ENCODE measurements around the gene TOB2. TPM values are rescaled to one million over a fixed set of nuclear protein-coding genes. Genes with fewer than 3 reads are reported as not detected.

The TOB2 gene
- polyA plus RNA-seq, 1 experiment: 24.3 TPM

DNA sequence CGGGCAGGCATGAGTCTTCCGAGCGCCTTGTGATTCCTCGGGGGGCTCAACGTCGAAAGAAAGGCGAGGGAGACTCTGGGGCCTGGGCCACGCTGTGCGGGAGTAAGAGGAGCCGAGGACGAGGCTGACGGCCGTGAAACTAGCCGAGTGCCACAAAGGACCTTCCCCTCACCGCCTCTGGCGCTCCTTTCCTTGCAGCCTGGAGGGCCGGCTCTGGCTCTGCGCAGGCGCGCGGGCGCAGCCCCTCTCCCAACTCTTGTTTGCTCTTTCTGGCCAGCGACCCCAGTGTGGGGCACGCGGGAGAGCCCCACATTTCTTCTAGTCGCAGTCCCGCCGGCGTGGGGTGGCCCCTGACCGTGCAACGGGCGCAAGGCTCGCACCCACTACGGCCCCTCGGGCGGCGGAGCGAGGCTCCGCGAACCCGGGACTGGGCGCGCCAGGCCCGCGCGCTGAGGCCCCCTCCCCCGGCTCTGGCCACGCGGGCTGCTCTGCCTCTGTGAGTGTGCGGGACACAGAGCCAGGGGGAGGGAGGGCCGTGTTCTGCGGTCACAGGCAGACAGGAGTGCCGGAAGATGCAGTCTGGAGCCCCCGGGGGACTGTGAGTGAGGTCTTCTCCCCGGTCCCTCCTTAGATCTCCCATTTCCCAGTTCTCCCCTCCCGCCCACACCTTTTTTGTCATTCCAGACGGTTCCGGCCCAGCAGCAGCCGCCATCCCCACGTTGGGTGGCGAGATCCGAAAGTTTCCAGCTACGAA lies 1.0 kb upstream of the TOB2 start:
- H3K36me3 ChIP-seq (ENCODE audit: control insufficient read depth, insufficient read depth, low read length): peaks cover 2% of the 10 kb centered on the region
- no peaks in the 10 kb centered on the region for H3K27me3 ChIP-seq (ENCODE audit: control insufficient read depth, insufficient read depth, low read length)
- TF ChIP-seq, protein P1, sequence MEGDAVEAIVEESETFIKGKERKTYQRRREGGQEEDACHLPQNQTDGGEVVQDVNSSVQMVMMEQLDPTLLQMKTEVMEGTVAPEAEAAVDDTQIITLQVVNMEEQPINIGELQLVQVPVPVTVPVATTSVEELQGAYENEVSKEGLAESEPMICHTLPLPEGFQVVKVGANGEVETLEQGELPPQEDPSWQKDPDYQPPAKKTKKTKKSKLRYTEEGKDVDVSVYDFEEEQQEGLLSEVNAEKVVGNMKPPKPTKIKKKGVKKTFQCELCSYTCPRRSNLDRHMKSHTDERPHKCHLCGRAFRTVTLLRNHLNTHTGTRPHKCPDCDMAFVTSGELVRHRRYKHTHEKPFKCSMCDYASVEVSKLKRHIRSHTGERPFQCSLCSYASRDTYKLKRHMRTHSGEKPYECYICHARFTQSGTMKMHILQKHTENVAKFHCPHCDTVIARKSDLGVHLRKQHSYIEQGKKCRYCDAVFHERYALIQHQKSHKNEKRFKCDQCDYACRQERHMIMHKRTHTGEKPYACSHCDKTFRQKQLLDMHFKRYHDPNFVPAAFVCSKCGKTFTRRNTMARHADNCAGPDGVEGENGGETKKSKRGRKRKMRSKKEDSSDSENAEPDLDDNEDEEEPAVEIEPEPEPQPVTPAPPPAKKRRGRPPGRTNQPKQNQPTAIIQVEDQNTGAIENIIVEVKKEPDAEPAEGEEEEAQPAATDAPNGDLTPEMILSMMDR (IDR thresholded peaks at IDR 0.05; ENCODE audit: insufficient read depth, low read depth, low read length): no peak
- ChIA-PET POLR2A (interaction anchor here (0.9 kb wide), 1 partner anchor 21 kb away, joined by 5 read pairs; the partner anchor contains the start of genes ACO2 and PHF5A), CTCF (interaction anchor here (0.6 to 3.6 kb wide), 5 partner anchors 13 to 160 kb away, joined by 3 to 29 read pairs (median 4); no protein-coding TSS in a partner anchor)
- no peak for DNase-seq (ENCODE audit: low read depth)
- peak overlapping the region; percentile 98 for H3K4me3 ChIP-seq (ENCODE audit: low read depth, low read length)

DNA sequence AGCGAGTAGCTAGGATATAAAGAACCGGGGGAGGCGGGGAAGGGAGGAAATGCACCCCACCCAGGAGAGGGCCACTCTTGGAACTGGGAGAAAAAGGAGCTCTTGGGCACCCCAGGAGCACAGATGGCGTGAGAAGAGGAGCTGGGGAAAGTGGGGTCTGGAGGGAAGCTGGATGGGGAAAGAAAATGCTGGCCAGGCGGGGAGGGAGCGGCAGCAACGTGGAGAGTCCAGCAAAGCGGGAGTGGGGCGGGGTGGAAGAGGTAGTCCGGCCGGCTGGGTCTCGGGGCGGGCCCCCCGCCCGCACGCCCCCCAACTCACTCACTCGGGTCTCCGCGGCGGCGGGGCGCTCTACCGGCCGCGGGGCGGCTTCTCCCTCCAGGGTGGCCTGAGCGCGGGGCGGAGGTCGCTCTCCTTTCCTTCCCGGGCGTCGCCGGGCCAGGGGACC lies 522 bp downstream of the TOB2 start:
- ChIA-PET POLR2A (interaction anchor here (0.6 to 1.0 kb wide), 4 partner anchors 16 to 144 kb away, joined by 3 read pairs; partner anchors contain the start of genes PHF5A and PMM1), CTCF (interaction anchor here (2.1 to 3.6 kb wide), 2 partner anchors 43 to 81 kb away, joined by 6 to 29 read pairs; no protein-coding TSS in a partner anchor)
- DNase-seq (ENCODE audit: low read depth): no peak
- Histone ChIP-seq H3K27me3 (ENCODE audit: control insufficient read depth, insufficient read depth, low read length) (no peaks in the 10 kb centered on the region), H3K4me3 (ENCODE audit: low read depth, low read length) (peak overlapping the region; percentile 98), H3K36me3 (ENCODE audit: control insufficient read depth, insufficient read depth, low read length) (peaks cover 2% of the 10 kb centered on the region)
- TF ChIP-seq, protein P1 (IDR thresholded peaks at IDR 0.05; ENCODE audit: insufficient read depth, low read depth, low read length): no peak

GRCh38 chr22:41445129-41446056 lies 1.2 kb downstream of the TOB2 start:
- POLR2A ChIA-PET: no interaction called here
- DNase-seq (ENCODE audit: low read depth): no peak
- Histone ChIP-seq H3K4me3 (ENCODE audit: low read depth, low read length) (peak overlapping the region; percentile 98), H3K36me3 (ENCODE audit: control insufficient read depth, insufficient read depth, low read length) (peaks cover 2% of the 10 kb centered on the region), H3K27me3 (ENCODE audit: control insufficient read depth, insufficient read depth, low read length) (no peaks in the 10 kb centered on the region)
- CTCF ChIA-PET: interaction anchor here (1.0 to 3.6 kb wide), 4 partner anchors 42 to 81 kb away, joined by 3 to 29 read pairs (median 8); no protein-coding TSS in a partner anchor
- TF ChIP-seq, protein P1 (IDR thresholded peaks at IDR 0.05; ENCODE audit: insufficient read depth, low read depth, low read length): no peak

- POLR2A ChIA-PET: no interaction called here
- CTCF ChIA-PET: interaction anchor here (1.0 to 3.6 kb wide), 5 partner anchors 41 to 82 kb away, joined by 3 to 29 read pairs (median 6); no protein-coding TSS in a partner anchor
These were observed 2.1 kb downstream of the TOB2 start for GRCh38 chr22:41444360-41445128.

More at GRCh38 chr22:41444360-41445128, 2.1 kb downstream of the TOB2 start:
- Histone ChIP-seq H3K36me3 (ENCODE audit: control insufficient read depth, insufficient read depth, low read length) (peaks cover 4% of the 10 kb centered on the region), H3K4me3 (ENCODE audit: low read depth, low read length) (peak overlapping the region; percentile 98), H3K27me3 (ENCODE audit: control insufficient read depth, insufficient read depth, low read length) (no peaks in the 10 kb centered on the region)
- TF ChIP-seq, protein P1 (IDR thresholded peaks at IDR 0.05; ENCODE audit: insufficient read depth, low read depth, low read length): no peak
- peak; percentile 82 for DNase-seq (ENCODE audit: low read depth)

All from BJ (cell line).